GM12892 (cell line): ENCODE measurements around the gene GRID1.

Experiments
- POLR2A ChIP-seq: IDR thresholded peaks from 2 replicates; pipeline ENCODE4 v1.6.1; 2011; ENCODE audit warnings: low read depth, low read length, control low read depth
- POLR2AphosphoS5 ChIP-seq: IDR thresholded peaks from 2 replicates; pipeline ENCODE4 v1.6.1; 2011; ENCODE audit warnings: low read depth, low read length, control low read depth
- TAF1 ChIP-seq: IDR thresholded peaks from 2 replicates; pipeline ENCODE4 v1.6.1; 2011; ENCODE audit warnings: low read depth, mild to moderate bottlenecking, control low read depth, low read length, borderline replicate concordance

- TF ChIP-seq POLR2A (no peak), TAF1 (no peak), POLR2AphosphoS5 (no peak)
Measured at GRCh38 chr10:85891472-85891871, 475.1 kb downstream of the GRID1 start.
